Ishikawa (cell line): ENCODE data around the gene CBFA2T2.

Experiments used
- CREB1 ChIP-seq: IDR thresholded peaks from 2 replicates; pipeline ENCODE4 v1.6.1; 2012; ENCODE audit warnings: low read depth
- EGR1 ChIP-seq: IDR thresholded peaks from 2 replicates; pipeline ENCODE4 v1.6.1; 2012
- EP300 ChIP-seq: IDR thresholded peaks from 2 replicates; pipeline ENCODE4 v1.6.1; 2012; ENCODE audit warnings: borderline replicate concordance
- FOXM1 ChIP-seq: IDR thresholded peaks from 2 replicates; pipeline ENCODE4 v1.6.1; 2012; ENCODE audit warnings: low read depth, borderline replicate concordance
- NFIC ChIP-seq: IDR thresholded peaks from 2 replicates; pipeline ENCODE4 v1.6.1; 2012
- RAD21 ChIP-seq: IDR thresholded peaks from 2 replicates; pipeline ENCODE4 v1.6.1; 2012; ENCODE audit warnings: low read depth
- TAF1 ChIP-seq: IDR thresholded peaks from 2 replicates; pipeline ENCODE4 v1.6.1; 2012; ENCODE audit warnings: low read depth, mild to moderate bottlenecking
- TF ChIP-seq, protein P1 (sequence below): IDR thresholded peaks from 2 replicates; pipeline ENCODE4 v1.6.1; 2012; ENCODE audit warnings: low read depth, mild to moderate bottlenecking
- TF ChIP-seq, protein P2 (sequence below): IDR thresholded peaks from 2 replicates; pipeline ENCODE4 v1.6.1; 2012

DNA sequence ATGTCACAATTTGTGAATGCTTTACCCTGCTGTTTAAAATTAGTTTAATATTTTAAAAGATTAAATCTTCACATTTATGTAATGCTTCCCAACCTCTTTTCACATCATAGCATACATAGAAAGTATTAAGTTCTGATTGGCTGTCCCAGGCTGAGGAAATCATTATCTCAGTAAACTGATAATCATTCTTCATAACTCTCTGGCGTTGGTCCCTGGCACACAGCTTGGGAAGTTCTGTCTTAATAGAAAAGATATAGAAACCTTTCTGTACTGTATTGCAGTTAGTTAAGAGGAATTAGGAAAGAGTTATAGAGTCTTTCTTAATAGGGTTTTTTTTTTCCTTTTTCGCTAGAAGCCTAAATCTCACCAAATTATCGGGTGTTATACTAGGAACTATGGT, 85.4 kb downstream of the CBFA2T2 start:
- TF ChIP-seq, protein P1, sequence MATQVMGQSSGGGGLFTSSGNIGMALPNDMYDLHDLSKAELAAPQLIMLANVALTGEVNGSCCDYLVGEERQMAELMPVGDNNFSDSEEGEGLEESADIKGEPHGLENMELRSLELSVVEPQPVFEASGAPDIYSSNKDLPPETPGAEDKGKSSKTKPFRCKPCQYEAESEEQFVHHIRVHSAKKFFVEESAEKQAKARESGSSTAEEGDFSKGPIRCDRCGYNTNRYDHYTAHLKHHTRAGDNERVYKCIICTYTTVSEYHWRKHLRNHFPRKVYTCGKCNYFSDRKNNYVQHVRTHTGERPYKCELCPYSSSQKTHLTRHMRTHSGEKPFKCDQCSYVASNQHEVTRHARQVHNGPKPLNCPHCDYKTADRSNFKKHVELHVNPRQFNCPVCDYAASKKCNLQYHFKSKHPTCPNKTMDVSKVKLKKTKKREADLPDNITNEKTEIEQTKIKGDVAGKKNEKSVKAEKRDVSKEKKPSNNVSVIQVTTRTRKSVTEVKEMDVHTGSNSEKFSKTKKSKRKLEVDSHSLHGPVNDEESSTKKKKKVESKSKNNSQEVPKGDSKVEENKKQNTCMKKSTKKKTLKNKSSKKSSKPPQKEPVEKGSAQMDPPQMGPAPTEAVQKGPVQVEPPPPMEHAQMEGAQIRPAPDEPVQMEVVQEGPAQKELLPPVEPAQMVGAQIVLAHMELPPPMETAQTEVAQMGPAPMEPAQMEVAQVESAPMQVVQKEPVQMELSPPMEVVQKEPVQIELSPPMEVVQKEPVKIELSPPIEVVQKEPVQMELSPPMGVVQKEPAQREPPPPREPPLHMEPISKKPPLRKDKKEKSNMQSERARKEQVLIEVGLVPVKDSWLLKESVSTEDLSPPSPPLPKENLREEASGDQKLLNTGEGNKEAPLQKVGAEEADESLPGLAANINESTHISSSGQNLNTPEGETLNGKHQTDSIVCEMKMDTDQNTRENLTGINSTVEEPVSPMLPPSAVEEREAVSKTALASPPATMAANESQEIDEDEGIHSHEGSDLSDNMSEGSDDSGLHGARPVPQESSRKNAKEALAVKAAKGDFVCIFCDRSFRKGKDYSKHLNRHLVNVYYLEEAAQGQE, result no peak
- TF ChIP-seq EGR1 (no peak), TAF1 (no peak), EP300 (no peak), FOXM1 (no peak), RAD21 (no peak), NFIC (no peak), CREB1 (no peak)
- TF ChIP-seq, protein P2, sequence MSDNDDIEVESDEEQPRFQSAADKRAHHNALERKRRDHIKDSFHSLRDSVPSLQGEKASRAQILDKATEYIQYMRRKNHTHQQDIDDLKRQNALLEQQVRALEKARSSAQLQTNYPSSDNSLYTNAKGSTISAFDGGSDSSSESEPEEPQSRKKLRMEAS, result no peak
